Hematopoietic multipotent progenitor cell treated with erythropoietin and hydrocortisone succinate and interleukin-3 and kit ligand, for 15 days (in vitro differentiated cells): ENCODE data around the gene ARAP1.

Source experiments
- DNase-seq: peaks from one replicate; pipeline ENCODE4 v3.0.0-alpha.2; 2015; ENCODE audit warnings: low spot score

Gene ARAP1

GRCh38 chr11:72682238-72682857, 69.9 kb downstream of the ARAP1 start:
- no peak for DNase-seq

GRCh38 chr11:72681226-72682153, 70.7 kb downstream of the ARAP1 start:
- DNase-seq: no peak

GRCh38 chr11:72680624-72681158, 71.5 kb downstream of the ARAP1 start:
- DNase-seq: no peak

DNA sequence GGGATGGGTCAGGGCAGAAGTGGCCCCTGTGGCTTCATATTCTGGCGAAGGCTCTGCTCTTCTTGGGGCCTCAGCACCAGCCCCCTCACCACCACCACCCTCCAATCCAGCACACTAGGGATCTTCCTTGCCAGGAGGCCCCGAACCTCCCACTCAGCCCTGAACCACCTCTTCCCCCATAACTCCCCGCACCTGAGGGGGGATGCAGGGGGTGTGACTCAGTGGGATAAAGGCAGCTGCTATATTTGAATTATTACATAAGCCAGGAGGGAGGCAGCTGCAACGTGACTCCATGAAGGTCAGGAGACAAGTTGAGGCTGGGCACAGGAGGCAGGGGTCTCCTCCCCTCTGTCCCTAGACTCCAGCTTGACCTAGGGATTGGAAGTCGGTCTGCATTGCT, 72.3 kb downstream of the ARAP1 start:
- no peak for DNase-seq

GRCh38 chr11:72678524-72678923, 73.7 kb downstream of the ARAP1 start:
- DNase-seq: no peak

DNA sequence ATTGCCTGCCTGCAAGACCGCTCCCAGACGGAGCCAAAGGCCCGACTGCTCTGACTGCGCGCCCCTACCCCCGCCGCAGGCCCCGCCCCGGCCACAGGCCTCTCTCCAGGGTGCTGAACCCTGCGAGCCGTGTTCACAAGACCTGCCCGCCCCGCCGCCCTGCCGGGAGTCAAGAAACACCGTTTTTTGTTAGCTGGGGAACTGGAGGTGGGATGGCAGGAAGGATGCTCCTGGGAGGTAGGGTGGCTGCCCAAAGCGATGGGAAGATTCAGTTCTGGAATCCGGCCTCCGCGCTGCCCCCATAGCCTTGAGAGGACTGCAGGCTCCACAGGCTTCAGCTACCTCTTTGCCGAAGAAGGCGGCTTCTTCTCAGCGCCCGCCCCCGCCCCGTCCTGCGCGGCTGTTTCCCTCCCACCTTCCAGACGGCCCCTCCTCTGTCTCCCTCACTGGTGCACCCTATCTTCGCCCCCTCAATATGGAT, 75.3 kb downstream of the ARAP1 start:
- no peak for DNase-seq

- no peak for DNase-seq
These were observed 77.0 kb downstream of the ARAP1 start for GRCh38 chr11:72675221-72675620.

DNA sequence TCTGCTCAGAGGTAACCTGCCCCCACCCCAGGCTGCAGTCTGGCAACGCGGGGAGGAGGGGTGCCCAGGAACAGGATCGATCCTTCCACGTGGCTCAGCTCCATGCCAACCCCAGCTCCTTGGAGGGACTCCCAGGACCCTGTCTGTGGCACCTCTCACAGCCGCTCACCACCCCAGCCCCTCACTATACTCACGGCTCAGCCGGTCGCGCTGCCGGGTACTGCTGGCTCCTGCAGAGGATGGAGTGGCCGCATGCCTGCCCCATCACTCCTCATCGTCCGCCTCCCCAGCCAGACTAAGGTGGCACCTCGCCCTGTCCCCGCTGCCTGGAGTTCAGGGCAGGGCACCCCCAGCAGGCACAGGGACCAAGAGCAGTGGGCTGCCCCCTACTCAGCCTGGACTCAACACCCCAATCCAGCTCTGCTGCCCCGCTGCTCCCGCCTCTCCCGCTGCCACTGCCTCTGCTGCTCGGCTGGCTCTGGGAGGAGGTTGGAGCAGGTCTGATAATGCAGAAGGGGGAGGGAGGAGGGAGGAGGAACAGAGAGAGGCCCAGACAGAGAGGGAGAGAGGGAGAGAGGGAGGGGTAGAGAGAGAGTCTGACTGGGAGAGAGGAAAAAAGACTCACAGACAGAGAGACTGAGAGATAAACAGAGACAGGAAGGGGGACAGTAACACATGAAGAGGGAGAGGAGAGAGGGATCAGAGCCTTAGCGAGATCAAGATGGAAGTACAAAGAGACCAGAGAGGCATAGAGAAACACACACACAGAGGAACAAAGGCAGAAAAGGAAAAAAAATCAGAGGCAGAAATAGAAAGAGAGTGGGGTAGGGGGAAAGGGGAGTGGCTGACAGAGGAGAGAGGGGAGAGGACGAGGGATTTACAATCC, 78.0 kb downstream of the ARAP1 start, which contains the start of gene PDE2A:
Gene PDE2A (minus strand): TSS at position 480 of the 886 bp plus-strand sequence. CDS start 215 bp downstream, at position 265.
- no peak for DNase-seq

- no peak for DNase-seq
These were observed 78.8 kb downstream of the ARAP1 start for GRCh38 chr11:72673284-72673942.

- no peak for DNase-seq
These were observed 79.5 kb downstream of the ARAP1 start for GRCh38 chr11:72672597-72673238.

DNA sequence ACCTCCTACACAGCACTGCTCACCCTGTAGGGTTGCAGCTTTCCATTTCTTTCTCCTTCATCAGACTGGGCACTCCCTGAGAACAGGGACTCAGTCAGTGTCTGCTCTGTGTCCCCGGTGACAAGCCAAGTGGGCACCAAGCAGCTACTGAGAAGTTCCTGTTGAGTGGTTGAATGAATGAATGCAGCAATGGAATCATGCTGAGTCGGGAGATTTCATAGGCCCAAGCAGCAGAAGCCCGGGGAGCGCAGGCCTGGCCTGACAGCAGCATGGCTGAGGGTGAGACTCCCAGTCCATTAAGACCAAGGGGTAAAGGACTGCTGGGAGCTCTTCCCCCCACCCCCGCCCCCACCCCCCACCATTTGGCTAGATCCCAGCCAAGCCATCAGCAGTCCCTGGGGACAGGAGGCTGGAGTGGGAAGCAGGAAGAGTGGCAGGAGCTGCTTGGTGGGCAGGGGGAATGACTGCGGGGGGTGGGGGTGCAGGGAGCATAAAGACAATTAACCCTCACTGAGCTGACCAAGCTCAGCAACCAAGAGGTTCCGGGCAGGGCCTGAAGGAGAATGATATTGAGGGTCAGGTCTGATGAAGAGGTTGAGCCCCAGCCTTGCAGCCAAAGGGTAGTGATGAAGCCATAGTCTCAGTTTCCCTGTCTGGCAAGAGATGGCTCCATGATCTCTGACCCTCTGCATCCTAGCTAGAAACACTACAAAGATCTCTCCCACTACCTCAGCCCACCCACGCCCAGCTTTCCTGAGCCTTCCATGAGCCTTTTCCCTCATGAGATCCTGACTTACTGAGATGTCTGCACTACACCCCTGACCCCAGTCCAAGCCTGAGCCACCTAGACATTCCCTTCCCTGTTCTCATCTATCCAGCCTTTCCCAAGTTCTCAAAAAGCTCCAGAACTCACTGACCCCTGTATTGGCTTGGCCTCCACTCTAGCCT, 80.8 kb downstream of the ARAP1 start:
- no peak for DNase-seq

GRCh38 chr11:72670041-72670440, 82.2 kb downstream of the ARAP1 start:
- DNase-seq: no peak

GRCh38 chr11:72669527-72669926, 82.7 kb downstream of the ARAP1 start:
- DNase-seq: no peak

- no peak for DNase-seq
These were observed 83.4 kb downstream of the ARAP1 start for GRCh38 chr11:72668629-72669347.

- no peak for DNase-seq
These were observed 86.2 kb downstream of the ARAP1 start for GRCh38 chr11:72665911-72666472.

GRCh38 chr11:72662036-72662435, 90.2 kb downstream of the ARAP1 start:
- no peak for DNase-seq

- no peak for DNase-seq
These were observed 90.7 kb downstream of the ARAP1 start for GRCh38 chr11:72661486-72661885.

- no peak for DNase-seq
These were observed 93.1 kb downstream of the ARAP1 start for GRCh38 chr11:72658989-72659640.
